Upper lobe of left lung (tissue), 4 donors: Measurements from ENCODE around the gene SCLY.

ENCODE experiments used
- POLR2AphosphoS5 ChIP-seq, 2 donors: sonication (generic); formaldehyde crosslinking; IDR thresholded peaks; one replicate each; pipeline ENCODE4 v1.5.1; 2017; ENCODE audit warnings: antibody characterized with exemption in 2 of 2
- TF ChIP-seq, protein P1 (sequence below), 6 experiments: fragments of 450-650 bp in 4 of 6; fragments of 200-600 bp in 2 of 6; sonication (generic) in 2 of 6; IDR thresholded peaks; one replicate each; pipeline ENCODE4 v1.5.1; 2016 to 2019; ENCODE audit warnings: antibody characterized with exemption in 6 of 6

DNA sequence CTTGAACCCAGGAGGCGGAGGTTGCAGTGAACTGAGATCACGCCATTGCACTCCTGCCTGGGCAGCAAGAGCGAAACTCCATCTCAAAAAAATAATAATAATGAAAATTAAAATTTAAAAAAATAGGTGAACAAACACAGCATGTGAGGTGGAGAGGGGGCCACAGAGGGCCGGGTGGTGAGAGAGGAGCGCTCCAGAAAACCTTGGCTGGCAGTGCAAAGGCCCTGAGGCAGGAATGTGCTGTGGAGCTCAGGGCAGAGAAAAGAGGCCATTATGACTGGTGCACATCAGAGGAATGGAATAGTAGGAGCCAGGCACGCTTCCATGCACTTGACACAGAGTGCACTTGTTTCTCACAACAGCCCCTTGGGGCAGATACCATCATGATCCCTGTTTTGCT lies 21.6 kb upstream of the SCLY start:
- TF ChIP-seq, protein P1, sequence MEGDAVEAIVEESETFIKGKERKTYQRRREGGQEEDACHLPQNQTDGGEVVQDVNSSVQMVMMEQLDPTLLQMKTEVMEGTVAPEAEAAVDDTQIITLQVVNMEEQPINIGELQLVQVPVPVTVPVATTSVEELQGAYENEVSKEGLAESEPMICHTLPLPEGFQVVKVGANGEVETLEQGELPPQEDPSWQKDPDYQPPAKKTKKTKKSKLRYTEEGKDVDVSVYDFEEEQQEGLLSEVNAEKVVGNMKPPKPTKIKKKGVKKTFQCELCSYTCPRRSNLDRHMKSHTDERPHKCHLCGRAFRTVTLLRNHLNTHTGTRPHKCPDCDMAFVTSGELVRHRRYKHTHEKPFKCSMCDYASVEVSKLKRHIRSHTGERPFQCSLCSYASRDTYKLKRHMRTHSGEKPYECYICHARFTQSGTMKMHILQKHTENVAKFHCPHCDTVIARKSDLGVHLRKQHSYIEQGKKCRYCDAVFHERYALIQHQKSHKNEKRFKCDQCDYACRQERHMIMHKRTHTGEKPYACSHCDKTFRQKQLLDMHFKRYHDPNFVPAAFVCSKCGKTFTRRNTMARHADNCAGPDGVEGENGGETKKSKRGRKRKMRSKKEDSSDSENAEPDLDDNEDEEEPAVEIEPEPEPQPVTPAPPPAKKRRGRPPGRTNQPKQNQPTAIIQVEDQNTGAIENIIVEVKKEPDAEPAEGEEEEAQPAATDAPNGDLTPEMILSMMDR (IDR thresholded peaks at IDR 0.05), result no peak
- TF ChIP-seq POLR2AphosphoS5 (IDR thresholded peaks at IDR 0.05), result no peak
